HCEC 1CT (cell line): ENCODE data around the gene CFAP58.
"Not testable (repeated sequence)": the region's sequence is repeated elsewhere in the genome, so short reads cannot be mapped to it uniquely, and the experiment has no call there.

Experiments
- DNase-seq: peaks from one replicate; pipeline ENCODE4 v3.0.0-alpha.2; 2017

CFAP58 gene

DNA sequence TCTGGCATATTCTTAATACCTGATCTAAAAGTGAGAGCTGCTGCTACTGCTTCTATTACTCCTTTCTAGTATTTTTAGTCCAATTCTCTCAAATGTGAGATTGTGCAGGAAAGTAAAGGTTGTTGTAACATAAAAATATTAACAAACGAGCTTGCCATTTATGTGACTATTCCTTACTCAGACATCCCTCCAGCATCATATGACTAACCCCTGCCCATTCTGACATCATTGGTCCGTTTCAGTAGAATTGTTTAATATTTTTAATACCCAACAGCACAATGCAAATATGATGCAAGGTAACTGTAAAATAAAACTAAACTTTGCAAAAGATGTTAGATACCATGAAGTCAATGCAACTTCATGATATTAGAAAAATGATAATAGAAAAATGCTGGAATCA lies 83.6 kb downstream of the CFAP58 start:
- DNase-seq, result peak; percentile 33

GRCh38 chr10:104440221-104440620 lies 86.6 kb downstream of the CFAP58 start:
- DNase-seq, result peak; percentile 33

GRCh38 chr10:104441329-104442000 lies 87.8 kb downstream of the CFAP58 start:
- DNase-seq, result peak; percentile 95

DNA sequence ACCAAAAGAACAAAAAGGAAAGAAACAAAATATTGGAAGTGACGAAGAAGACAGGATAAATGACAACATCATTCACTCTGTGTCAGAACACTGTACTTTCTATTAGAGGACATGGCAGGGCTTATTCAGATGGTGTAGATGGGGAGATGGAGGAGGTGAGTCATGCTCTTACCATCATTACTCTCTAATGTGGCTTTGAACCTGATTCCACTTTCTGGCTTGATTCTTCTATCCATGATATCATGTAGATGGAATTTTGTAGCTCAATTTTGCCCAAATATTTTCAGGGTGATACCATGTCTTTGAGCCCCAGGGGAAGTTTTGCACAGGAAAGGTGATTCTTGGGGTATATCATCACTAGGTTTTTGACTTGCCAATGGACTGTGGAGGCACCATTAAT lies 91.7 kb downstream of the CFAP58 start:
- peak; percentile 87 for DNase-seq

GRCh38 chr10:104446151-104446550 lies 92.5 kb downstream of the CFAP58 start:
- DNase-seq, result no peak

- DNase-seq, result no peak
Observed at GRCh38 chr10:104447331-104447730, 93.7 kb downstream of the CFAP58 start.

DNA sequence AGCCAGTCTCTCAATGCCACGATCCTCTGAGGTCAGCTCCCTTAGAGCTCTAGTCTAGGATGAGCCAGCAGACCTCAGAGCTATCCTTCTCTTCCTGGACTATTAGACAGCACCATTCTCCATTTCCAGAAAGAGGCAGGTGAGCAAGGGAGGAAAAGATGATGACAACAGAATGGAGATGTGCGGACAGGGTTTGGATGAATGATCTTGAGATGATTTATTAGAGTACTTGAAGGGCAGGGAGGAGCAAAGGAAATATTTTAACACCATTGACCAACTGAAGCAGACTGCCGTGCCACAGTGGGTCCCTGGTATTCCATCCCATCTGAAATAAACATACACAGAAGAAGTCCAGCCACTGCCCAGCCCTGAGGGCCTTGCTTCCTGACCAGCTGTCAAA lies 94.3 kb downstream of the CFAP58 start:
- DNase-seq, result no peak

- DNase-seq, result peak; percentile 65
Observed at GRCh38 chr10:104449391-104449790, 95.8 kb downstream of the CFAP58 start.

DNA sequence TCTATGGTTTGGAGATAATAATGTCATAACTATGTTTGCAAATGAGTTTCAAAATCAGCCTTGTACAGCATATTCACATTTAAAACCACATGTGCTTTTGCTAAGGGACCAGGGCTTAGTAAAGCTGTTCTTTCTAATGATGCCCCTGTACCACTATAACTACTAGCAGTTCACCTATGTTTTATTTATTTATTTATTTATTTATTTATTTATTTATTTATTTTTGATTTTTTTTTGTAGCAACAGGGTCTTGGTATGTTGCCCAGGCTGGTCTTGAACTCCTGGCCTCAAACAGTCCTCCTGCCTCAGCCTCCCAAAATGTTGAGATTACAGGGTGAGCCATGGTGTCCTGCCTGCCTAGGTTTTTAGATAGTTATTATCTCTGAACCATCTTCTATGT lies 96.9 kb downstream of the CFAP58 start:
- no peak for DNase-seq

DNA sequence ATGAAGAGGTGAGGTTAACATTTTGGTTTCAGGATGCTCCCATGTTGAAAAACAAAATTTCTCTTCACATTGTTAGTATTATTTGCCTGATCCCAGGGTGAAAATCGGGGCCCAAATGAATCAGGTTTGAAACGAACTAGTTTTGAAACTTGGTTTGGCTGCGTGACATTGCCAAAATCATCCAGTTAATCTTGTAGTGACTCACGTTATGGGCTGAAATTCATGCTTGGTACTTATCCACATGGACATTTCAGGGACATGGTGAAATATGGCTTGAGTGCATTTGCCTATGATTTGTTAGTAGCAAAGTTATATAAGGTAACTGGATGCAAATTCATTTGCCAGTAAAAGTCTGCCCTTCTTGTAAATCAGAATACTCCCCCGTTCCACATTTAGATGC lies 97.3 kb downstream of the CFAP58 start:
- peak; percentile 66 for DNase-seq

DNA sequence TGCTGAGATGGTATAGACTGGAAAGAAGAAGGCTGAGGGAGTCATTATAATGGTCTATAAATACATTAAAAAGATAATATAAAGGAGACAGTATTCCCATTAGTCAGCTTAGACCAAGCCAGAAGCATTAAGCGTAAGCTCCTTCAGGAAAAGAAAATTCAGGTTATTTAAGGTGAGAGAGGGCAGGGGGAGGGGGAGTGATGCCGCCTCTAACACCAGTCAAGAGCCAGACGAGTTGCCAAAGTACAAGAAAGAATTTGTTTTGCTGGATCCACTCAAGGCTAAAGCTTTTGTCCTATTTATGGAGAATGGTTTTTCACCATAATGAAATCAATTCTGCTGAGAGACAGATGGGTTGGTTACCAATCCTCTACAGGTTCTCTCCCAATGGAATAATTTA lies 99.3 kb downstream of the CFAP58 start:
- DNase-seq, result no peak

- no peak for DNase-seq
Observed at GRCh38 chr10:104456802-104457542, 103.3 kb downstream of the CFAP58 start.

GRCh38 chr10:104457543-104457828 lies 103.9 kb downstream of the CFAP58 start:
- no peak for DNase-seq

GRCh38 chr10:104465575-104465974 lies 111.9 kb downstream of the CFAP58 start:
- not testable (repeated sequence) for DNase-seq

GRCh38 chr10:104468818-104469217 lies 115.2 kb downstream of the CFAP58 start:
- not testable (repeated sequence) for DNase-seq

- no peak for DNase-seq
Observed at GRCh38 chr10:104472505-104472904, 118.9 kb downstream of the CFAP58 start.

GRCh38 chr10:104472957-104473745 lies 119.5 kb downstream of the CFAP58 start:
- no peak for DNase-seq

- no peak for DNase-seq
Observed at GRCh38 chr10:104478380-104478779, 124.7 kb downstream of the CFAP58 start.

- no peak for DNase-seq
Observed at GRCh38 chr10:104479906-104480593, 126.4 kb downstream of the CFAP58 start.

- no peak for DNase-seq
Observed at GRCh38 chr10:104480797-104481196, 127.2 kb downstream of the CFAP58 start.

DNA sequence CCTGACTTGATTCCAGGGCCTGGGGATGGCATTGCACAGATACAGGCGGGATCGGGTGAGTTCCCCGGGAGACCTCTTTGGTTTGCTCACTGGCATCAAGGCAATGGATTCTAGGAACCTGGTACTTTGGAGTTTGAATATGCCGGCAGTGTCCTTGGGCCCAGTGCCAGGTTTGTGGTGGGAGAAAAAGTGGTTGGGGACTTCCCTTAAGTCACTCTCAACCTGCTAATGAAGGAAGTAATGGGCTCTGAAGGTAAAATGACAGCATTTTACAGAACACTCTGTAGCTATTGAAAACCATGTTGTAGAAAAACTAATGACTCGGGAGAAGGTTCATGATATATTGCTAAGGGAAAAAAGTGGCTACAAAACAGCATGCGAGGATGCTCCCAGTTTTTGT lies 129.9 kb downstream of the CFAP58 start:
- no peak for DNase-seq

DNA sequence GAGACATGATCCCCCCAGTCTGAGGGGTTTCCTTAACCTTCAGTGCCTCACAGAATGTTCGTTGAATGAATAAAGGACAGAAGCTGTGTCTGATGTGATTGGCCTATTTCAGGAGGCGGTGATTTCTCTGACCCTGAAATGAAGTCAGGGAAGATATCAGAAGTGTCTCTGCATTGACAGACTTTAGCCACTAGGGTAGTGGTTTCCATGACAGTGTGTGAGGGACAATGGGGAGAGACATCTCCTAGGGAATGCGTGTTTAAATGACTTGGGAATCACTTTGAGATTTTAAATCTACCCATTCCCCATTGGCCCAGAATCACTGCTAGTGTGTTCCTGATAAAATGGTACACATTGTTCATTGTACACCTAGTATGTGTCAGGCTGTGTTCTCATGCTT lies 132.0 kb downstream of the CFAP58 start:
- no peak for DNase-seq

GRCh38 chr10:104486803-104487202 lies 133.2 kb downstream of the CFAP58 start:
- no peak for DNase-seq
